GM23338 (cell line): ENCODE data around the gene CCS. TPM values are rescaled to one million over a fixed set of nuclear protein-coding genes. Genes with fewer than 3 reads are reported as not detected.

ENCODE experiments used
- ATAC-seq: fragments of 200-7000 bp; cut with Tn5 transposase; 3 replicates; pipeline ENCODE4 v1.9.1; 2020
- DNase-seq: peaks from one replicate; pipeline ENCODE4 v3.0.0-alpha.2; 2015; ENCODE audit warnings: low spot score
- H2AFZ ChIP-seq: fragments of 200-600 bp; sonication (generic); 2 replicates; pipeline ENCODE4 v1.8.0; 2016; ENCODE audit warnings: antibody characterized with exemption, mild to moderate bottlenecking, moderate library complexity
- H3F3A ChIP-seq: fragments of 200-600 bp; sonication (generic); replicated peaks from 2 replicates; pipeline ENCODE4 v1.8.0; 2017; ENCODE audit warnings: antibody characterized with exemption, mixed run types, low read depth
- H3K27ac ChIP-seq: fragments of 200-600 bp; sonication (generic); 2 replicates; pipeline ENCODE4 v1.6.1; 2016; ENCODE audit warnings: low read depth
- H3K27me3 ChIP-seq: fragments of 200-600 bp; sonication (generic); 2 replicates; pipeline ENCODE4 v1.8.0; 2016; ENCODE audit warnings: mild to moderate bottlenecking, mixed run types, moderate library complexity; ENCODE audit not compliant: insufficient read depth
- H3K36me3 ChIP-seq: fragments of 200-600 bp; sonication (generic); 2 replicates; pipeline ENCODE4 v1.8.0; 2016; ENCODE audit warnings: mild to moderate bottlenecking; ENCODE audit not compliant: insufficient read depth
- H3K4me1 ChIP-seq: fragments of 200-600 bp; sonication (generic); 2 replicates; pipeline ENCODE4 v1.8.0; 2016; ENCODE audit warnings: mild to moderate bottlenecking, moderate library complexity; ENCODE audit not compliant: insufficient read depth
- H3K4me2 ChIP-seq: fragments of 200-600 bp; sonication (generic); 2 replicates; pipeline ENCODE4 v1.7.1; 2017; ENCODE audit warnings: mixed run types
- H3K4me3 ChIP-seq: fragments of 200-600 bp; sonication (generic); 2 replicates; pipeline ENCODE4 v1.6.1; 2016; ENCODE audit warnings: mixed run types
- H3K79me2 ChIP-seq: fragments of 200-600 bp; sonication (generic); replicated peaks from 2 replicates; pipeline ENCODE4 v1.8.0; 2017; ENCODE audit warnings: mild to moderate bottlenecking; ENCODE audit not compliant: insufficient read depth
- H3K9me2 ChIP-seq: fragments of 200-600 bp; sonication (generic); 2 replicates; pipeline ENCODE4 v1.8.0; 2017; ENCODE audit not compliant: insufficient read depth
- H4K20me1 ChIP-seq: fragments of 200-600 bp; sonication (generic); replicated peaks from 2 replicates; pipeline ENCODE4 v1.8.0; 2017; ENCODE audit warnings: mild to moderate bottlenecking; ENCODE audit not compliant: insufficient read depth
- H3K27ac Mint-ChIP-seq: 2 replicates; pipeline ENCODE4 v1.8.0; 2020; ENCODE audit warnings: inconsistent platforms, mild to moderate bottlenecking, moderate library complexity, mixed read lengths
- H3K27me3 Mint-ChIP-seq: 3 replicates; pipeline ENCODE4 v1.8.0; 2022; ENCODE audit warnings: low read depth, mild to moderate bottlenecking, moderate library complexity, mixed read lengths, inconsistent platforms; ENCODE audit not compliant: insufficient read depth, poor library complexity
- H3K36me3 Mint-ChIP-seq: 3 replicates; pipeline ENCODE4 v1.8.0; 2021; ENCODE audit warnings: low read depth, mild to moderate bottlenecking, inconsistent platforms, moderate library complexity, mixed read lengths
- H3K4me1 Mint-ChIP-seq: 3 replicates; pipeline ENCODE4 v1.8.0; 2020; ENCODE audit warnings: mild to moderate bottlenecking, inconsistent platforms, mixed read lengths
- H3K4me3 Mint-ChIP-seq: 3 replicates; pipeline ENCODE4 v1.8.0; 2021; ENCODE audit warnings: moderate library complexity, mild to moderate bottlenecking, inconsistent platforms, mixed read lengths
- H3K9me3 Mint-ChIP-seq: 3 replicates; pipeline ENCODE4 v1.8.0; 2020; ENCODE audit warnings: moderate library complexity, mild to moderate bottlenecking, inconsistent platforms, mixed read lengths
- CREB1 ChIP-seq: fragments of 250-450 bp; sonication (Bioruptor Pico); IDR thresholded peaks from 2 replicates; pipeline ENCODE4 v1.5.0; 2020; ENCODE audit warnings: low read depth, mild to moderate bottlenecking, moderate library complexity
- CTCF ChIP-seq, 2 experiments: fragments of 200-600 bp in 1 of 2; sonication (generic) in 1 of 2; conservative IDR thresholded peaks; 2 replicates each; pipeline versions ENCODE4 v1.5.1 to v1.6.1; 2016 to 2017; ENCODE audit warnings: antibody characterized with exemption in 2 of 2, low read depth in 2 of 2, mild to moderate bottlenecking in 2 of 2, moderate library complexity in 1 of 2
- ETS1 ChIP-seq: IDR thresholded peaks from 2 replicates; pipeline ENCODE4 v1.6.1; 2016; ENCODE audit warnings: antibody characterized with exemption
- EZH2 ChIP-seq: fragments of 200-600 bp; sonication (generic); IDR thresholded peaks from one replicate; pipeline ENCODE4 v1.8.0; 2017; ENCODE audit warnings: antibody characterized with exemption, mild to moderate bottlenecking, low read depth; ENCODE audit not compliant: unreplicated experiment
- EZH2phosphoT487 ChIP-seq: fragments of 200-600 bp; sonication (generic); IDR thresholded peaks from one replicate; pipeline ENCODE4 v1.8.1; 2018; ENCODE audit warnings: antibody characterized with exemption; ENCODE audit not compliant: unreplicated experiment
- JUNB ChIP-seq: IDR thresholded peaks from one replicate; pipeline ENCODE4 v1.6.1; 2016; ENCODE audit warnings: antibody characterized with exemption; ENCODE audit not compliant: unreplicated experiment
- NANOG ChIP-seq: IDR thresholded peaks from 2 replicates; pipeline ENCODE4 v1.6.1; 2016; ENCODE audit warnings: antibody characterized with exemption, borderline replicate concordance
- POLR2AphosphoS5 ChIP-seq: IDR thresholded peaks from 2 replicates; pipeline ENCODE4 v1.6.1; 2016; ENCODE audit warnings: antibody characterized with exemption, low read depth
- REST ChIP-seq: IDR thresholded peaks from one replicate; pipeline ENCODE4 v1.6.1; 2018; ENCODE audit warnings: antibody characterized with exemption; ENCODE audit not compliant: unreplicated experiment
- STAT1 ChIP-seq: IDR thresholded peaks from one replicate; pipeline ENCODE4 v1.6.1; 2016; ENCODE audit warnings: antibody characterized with exemption; ENCODE audit not compliant: unreplicated experiment
- ZNF114 ChIP-seq: fragments of 250-450 bp; sonication (Bioruptor Pico); IDR thresholded peaks from 2 replicates; pipeline ENCODE4 v1.5.0; 2020; ENCODE audit warnings: mild to moderate bottlenecking, moderate library complexity
- ZNF331 ChIP-seq: fragments of 250-450 bp; sonication (Bioruptor Pico); IDR thresholded peaks from 2 replicates; pipeline ENCODE4 v1.5.0; 2020; ENCODE audit warnings: low read depth, mild to moderate bottlenecking, moderate library complexity
- ZNF462 ChIP-seq: fragments of 250-450 bp; sonication (Bioruptor Pico); IDR thresholded peaks from 2 replicates; pipeline ENCODE4 v1.5.0; 2020; ENCODE audit warnings: mild to moderate bottlenecking, moderate library complexity
- polyA plus RNA-seq: library from polyadenylated mRNA; unstranded; fragments of >200 nt; fragmentation: Nextera tagmentation; extraction: Ambion mirVana; gene quantifications from 2 replicates; pipeline ENCODE4 v1.2.1, GENCODE V29; 2016
- total RNA-seq: library from RNA; depleted of rRNA; stranded (reverse); fragments of >200 nt; shearing (Covaris generic); gene quantifications from 2 replicates; pipeline ENCODE4 v1.2.3, GENCODE V29; 2014

Gene CCS
- total and polyA plus RNA-seq, 2 experiments from 2014 or later: 36.1 to 60.7 TPM

GRCh38 chr11:66616379-66617154 is 23.6 kb downstream of the CCS start, which contains the start of gene RBM14:
Gene RBM14 (plus strand): TSS chr11:66616630. CDS start chr11:66616721, 91 bp downstream.
- H3F3A ChIP-seq: peaks cover 15% of the 10 kb centered on the region; the same call in 1 of the 2 replicates
- Mint-ChIP-seq H3K9me3 (no peaks in the 10 kb centered on the region), H3K4me3 (peak within 1 kb of the TSS; percentile 97), H3K36me3 (peaks cover 50% of the 10 kb centered on the region), H3K27me3 (peaks cover 14% of the 10 kb centered on the region), H3K4me1 (peaks cover 28% of the 10 kb centered on the region), H3K27ac (peak within 1 kb of the TSS; percentile 100)
- ATAC-seq (peak; percentile 94), DNase-seq (peak; percentile 99)
- H3K4me1 ChIP-seq: peaks cover 25% of the 10 kb centered on the region
- H3K4me3 ChIP-seq: peak within 1 kb of the TSS; percentile 96
- no peaks in the 10 kb centered on the region for H3K27me3 ChIP-seq
- no peaks in the 10 kb centered on the region for H3K9me2 ChIP-seq
- TF ChIP-seq REST (no peak), POLR2AphosphoS5 (peak; percentile 100), STAT1 (no peak), NANOG (no peak), ZNF114 (CRISPR knock-in tag) (no peak), ETS1 (no peak), CREB1 (CRISPR knock-in tag) (peak; percentile 87), JUNB (no peak), CTCF (conservative IDR thresholded peaks at IDR 0.05; ENCODE audit: low read depth in 2 of 2) (no peak), EZH2 (no peak), ZNF331 (no peak), ZNF462 (no peak), EZH2phosphoT487 (no peak)
- H2AFZ ChIP-seq: peak within 1 kb of the TSS; percentile 91; the same call in 1 of the 2 replicates
- peaks cover 15% of the 10 kb centered on the region for H3K36me3 ChIP-seq
- H4K20me1 ChIP-seq: peaks cover 44% of the 10 kb centered on the region
- H3K79me2 ChIP-seq: peaks cover 63% of the 10 kb centered on the region
- H3K27ac ChIP-seq: peak within 1 kb of the TSS; percentile 97
- H3K4me2 ChIP-seq: peak within 1 kb of the TSS; percentile 100
